Transverse colon (tissue), 4 donors: ENCODE data around the gene ADM5. TPM values are rescaled to one million over a fixed set of nuclear protein-coding genes. Genes with fewer than 3 reads are reported as not detected.
A peak's percentile ranks its signal among the peaks of the same experiment; 100 is the strongest.

ENCODE experiments used
- DNase-seq: peaks from one replicate; pipeline ENCODE4 v3.0.0-alpha.2; 2019
- H3K27ac ChIP-seq, 4 donors: fragments of 200-600 bp; sonication (generic); 2 replicates each; pipeline ENCODE4 v1.5.1; 2016 to 2018; ENCODE audit warnings: inconsistent platforms in 4 of 4
- H3K27me3 ChIP-seq: fragments of 200-600 bp; sonication (generic); 2 replicates; pipeline ENCODE4 v1.5.1; 2017; ENCODE audit warnings: inconsistent platforms
- H3K36me3 ChIP-seq, 4 donors: fragments of 200-600 bp; sonication (generic); 2 replicates each; pipeline ENCODE4 v1.5.1; 2017 to 2019; ENCODE audit warnings: inconsistent platforms in 4 of 4
- H3K4me1 ChIP-seq, 4 donors: fragments of 200-600 bp; sonication (generic); 2 replicates each; pipeline ENCODE4 v1.5.1; 2017 to 2020; ENCODE audit warnings: inconsistent platforms in 4 of 4
- H3K4me3 ChIP-seq, 4 donors: fragments of 200-600 bp; sonication (generic); 1 replicate in 1 of 4; 2 replicates in 3 of 4; pipeline versions ENCODE4 v1.5.1 to v1.6.1; 2017 to 2019; ENCODE audit warnings: inconsistent platforms in 4 of 4
- H3K9me3 ChIP-seq, 2 donors: fragments of 200-600 bp; sonication (generic); 2 replicates each; pipeline ENCODE4 v1.5.1; 2017 to 2019; ENCODE audit warnings: inconsistent platforms in 2 of 2
- CTCF ChIP-seq, 5 experiments: fragments of 200-600 bp in 3 of 5; fragments of 450-650 bp in 2 of 5; sonication (generic) in 3 of 5; IDR thresholded peaks; 1 replicate in 2 of 5; 2 replicates in 3 of 5; pipeline ENCODE4 v1.5.1; 2016 to 2017; ENCODE audit warnings: antibody characterized with exemption in 5 of 5, inconsistent platforms in 3 of 5, mild to moderate bottlenecking in 2 of 5, moderate library complexity in 1 of 5
- EP300 ChIP-seq: sonication (generic); formaldehyde crosslinking; IDR thresholded peaks from one replicate; pipeline ENCODE4 v1.6.1; 2017; ENCODE audit warnings: antibody characterized with exemption, low read depth
- POLR2A ChIP-seq: fragments of 450-650 bp; IDR thresholded peaks from one replicate; pipeline ENCODE4 v1.6.1; 2016; ENCODE audit warnings: antibody characterized with exemption, mild to moderate bottlenecking, moderate library complexity
- POLR2AphosphoS5 ChIP-seq, 3 donors: sonication (generic); formaldehyde crosslinking; IDR thresholded peaks; one replicate each; pipeline ENCODE4 v1.6.1; 2016; ENCODE audit warnings: antibody characterized with exemption in 3 of 3
- WGBS, 2 donors: methylation state at CpG; one replicate each; pipeline ENCODE4 v1.1.5; 2018; ENCODE audit warnings: low coverage in 1 of 2; 5-methylcytosine and 5-hydroxymethylcytosine counted together
- in situ Hi-C, 4 donors: fragments of 200-750 bp; cut with MboI; loops; one replicate each; pipeline versions ENCODE4 v1.15.0 to v1.15.1; 2017; ENCODE audit warnings: low sequenced_read_pairs in 3 of 4, low pct_ligation_motif_present in 1 of 4, low pct_unique_long_range_greater_than_20kb in 1 of 4
- intact Hi-C: fragments of 100-400 bp; cut with DNase I; formaldehyde crosslinking; loops from one replicate; pipeline ENCODE4 v1.15.1; 2023; ENCODE audit warnings: low total_unique reads
- total RNA-seq, 4 donors: library from RNA; depleted of rRNA; stranded (reverse); fragments of >200 nt; gene quantifications; one replicate each; pipeline ENCODE4 v1.1.0, GENCODE V29; 2016

ADM5 gene
- total RNA-seq, 4 donors from 2014 or later: 0.41 to 0.95 TPM; not detected in 2

DNA sequence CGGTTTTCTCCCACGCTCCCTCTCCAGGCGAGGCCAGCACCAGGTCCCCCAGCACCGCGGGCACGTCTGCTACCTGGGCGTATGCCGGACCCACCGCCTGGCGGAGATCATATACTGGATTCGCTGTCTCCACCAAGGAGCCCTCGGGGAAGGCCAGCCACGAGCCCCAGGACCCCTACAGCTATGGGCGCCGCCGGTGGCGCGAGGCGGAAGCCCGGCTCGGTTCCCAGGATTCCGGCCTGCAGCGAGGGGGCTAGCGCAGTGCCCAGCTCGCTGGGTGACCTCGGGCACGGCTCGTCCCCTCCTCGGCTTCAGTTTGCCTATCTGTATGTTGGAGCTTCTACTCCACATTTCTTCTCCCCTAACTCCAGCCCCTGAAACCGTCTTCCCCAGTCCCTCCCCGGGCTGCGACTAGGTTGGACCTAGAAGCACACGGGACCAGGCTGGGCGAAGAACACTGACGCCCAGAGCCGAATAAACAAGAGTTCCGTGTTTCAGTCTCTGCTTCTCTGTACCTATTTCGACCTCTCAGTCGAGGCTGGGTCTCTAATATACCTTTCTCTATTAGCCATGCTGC lies 773 bp downstream of the ADM5 start:
- TF ChIP-seq POLR2A (no peak), CTCF (IDR thresholded peaks at IDR 0.05) (peak in 3 of 5 experiments; percentile 3 to 8 (median 8)), POLR2AphosphoS5 (IDR thresholded peaks at IDR 0.05) (no peak), EP300 (no peak)
- Histone ChIP-seq H3K4me1 (peaks cover 11 to 26% (median 20%) of the 10 kb centered on the region in 4 donors), H3K4me3 (peak overlapping the region; percentile 20 to 54 (median 37)), H3K27me3 (peaks cover 42% of the 10 kb centered on the region), H3K27ac (peak overlapping the region; percentile 38 to 73 (median 61)), H3K36me3 (peaks cover 0 to 5% (median 0%) of the 10 kb centered on the region in 4 donors), H3K9me3 (no peaks in the 10 kb centered on the region)
- intact Hi-C loops: no loop called here
- 22% methylated on average over 32 of the region's 39 CpGs; no CpG with 5 or more reads in 1 of the 2 donors for WGBS, 2 donors
- DNase-seq: no peak
- in situ Hi-C loops: no loop called here

GRCh38 chr19:49690656-49691242 lies 1.4 kb downstream of the ADM5 start, which contains the start of gene CPT1C:
Gene CPT1C (plus strand): TSS chr19:49691116. CDS start chr19:49692253, 1,137 bp downstream.
- TF ChIP-seq CTCF (IDR thresholded peaks at IDR 0.05) (no peak), EP300 (no peak), POLR2AphosphoS5 (IDR thresholded peaks at IDR 0.05) (peak in 2 of 3 donors; percentile 45 to 63), POLR2A (peak; percentile 42)
- peak; percentile 75 for DNase-seq
- H3K9me3 ChIP-seq: no peaks in the 10 kb centered on the region
- in situ Hi-C loops (no loop called here), intact Hi-C loops (no loop called here)
- WGBS, 2 donors: 0 to 8% methylated on average over 10 to 38 of the region's 38 CpGs
- no peaks in the 10 kb centered on the region for H3K36me3 ChIP-seq
- peak within 1 kb of the TSS; percentile 38 to 73 (median 61) for H3K27ac ChIP-seq
- peaks cover 11 to 26% (median 20%) of the 10 kb centered on the region in 4 donors for H3K4me1 ChIP-seq
- H3K4me3 ChIP-seq: peak within 1 kb of the TSS; percentile 20 to 54 (median 37)
- peaks cover 42% of the 10 kb centered on the region for H3K27me3 ChIP-seq

GRCh38 chr19:49691243-49692146 lies 2.1 kb downstream of the ADM5 start:
- Histone ChIP-seq H3K4me3 (peak overlapping the region in 3 of 4 donors; percentile 36 to 54 (median 38)), H3K4me1 (peaks cover 11 to 26% (median 20%) of the 10 kb centered on the region in 4 donors), H3K36me3 (no peaks in the 10 kb centered on the region), H3K27me3 (peaks cover 42% of the 10 kb centered on the region), H3K9me3 (no peaks in the 10 kb centered on the region), H3K27ac (peak overlapping the region in 2 of 4 donors; percentile 71 to 73)
- no peak for TF ChIP-seq POLR2AphosphoS5 (IDR thresholded peaks at IDR 0.05)
- no peak for TF ChIP-seq POLR2A
- TF ChIP-seq EP300: no peak
- no peak for TF ChIP-seq CTCF (IDR thresholded peaks at IDR 0.05)
- intact Hi-C loops (no loop called here), in situ Hi-C loops (no loop called here)
- DNase-seq: no peak
- 0 to 19% methylated on average over 3 to 38 of the region's 39 CpGs for WGBS, 2 donors

DNA sequence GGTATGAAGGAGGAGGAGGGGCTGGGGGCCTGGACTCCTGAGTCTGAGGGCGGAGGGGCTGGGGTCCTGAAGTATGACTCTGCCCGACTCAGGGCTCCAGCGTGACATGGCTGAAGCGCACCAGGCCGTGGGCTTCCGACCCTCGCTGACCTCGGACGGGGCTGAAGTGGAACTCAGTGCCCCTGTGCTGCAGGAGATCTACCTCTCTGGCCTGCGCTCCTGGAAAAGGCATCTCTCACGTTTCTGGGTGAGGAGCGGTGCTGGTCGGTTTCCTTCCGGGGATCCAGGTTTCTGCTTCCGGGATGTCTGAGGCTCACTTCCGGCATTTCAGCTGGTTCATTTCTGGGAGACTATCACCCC lies 2.7 kb downstream of the ADM5 start:
- Histone ChIP-seq H3K27me3 (peaks cover 42% of the 10 kb centered on the region), H3K4me3 (no peak overlapping the region), H3K9me3 (no peaks in the 10 kb centered on the region), H3K36me3 (no peaks in the 10 kb centered on the region), H3K4me1 (peaks cover 11 to 26% (median 20%) of the 10 kb centered on the region in 4 donors), H3K27ac (no peak overlapping the region)
- 76% methylated on average over 16 of the region's 16 CpGs; no CpG with 5 or more reads in 1 of the 2 donors for WGBS, 2 donors
- intact Hi-C loops: no loop called here
- TF ChIP-seq CTCF (IDR thresholded peaks at IDR 0.05) (no peak), POLR2AphosphoS5 (IDR thresholded peaks at IDR 0.05) (no peak), POLR2A (no peak), EP300 (no peak)
- in situ Hi-C loops: no loop called here
- no peak for DNase-seq
